ENCODE data around the gene ASCL4. TPM values are rescaled to one million over a fixed set of nuclear protein-coding genes. Genes with fewer than 3 reads are reported as not detected.

Gene ASCL4
- total and polyA plus RNA-seq, 2 of the 13 experiments (the other 11 are each of a cell fraction or from before 2014, with no cell fraction given), result not detected

DNA sequence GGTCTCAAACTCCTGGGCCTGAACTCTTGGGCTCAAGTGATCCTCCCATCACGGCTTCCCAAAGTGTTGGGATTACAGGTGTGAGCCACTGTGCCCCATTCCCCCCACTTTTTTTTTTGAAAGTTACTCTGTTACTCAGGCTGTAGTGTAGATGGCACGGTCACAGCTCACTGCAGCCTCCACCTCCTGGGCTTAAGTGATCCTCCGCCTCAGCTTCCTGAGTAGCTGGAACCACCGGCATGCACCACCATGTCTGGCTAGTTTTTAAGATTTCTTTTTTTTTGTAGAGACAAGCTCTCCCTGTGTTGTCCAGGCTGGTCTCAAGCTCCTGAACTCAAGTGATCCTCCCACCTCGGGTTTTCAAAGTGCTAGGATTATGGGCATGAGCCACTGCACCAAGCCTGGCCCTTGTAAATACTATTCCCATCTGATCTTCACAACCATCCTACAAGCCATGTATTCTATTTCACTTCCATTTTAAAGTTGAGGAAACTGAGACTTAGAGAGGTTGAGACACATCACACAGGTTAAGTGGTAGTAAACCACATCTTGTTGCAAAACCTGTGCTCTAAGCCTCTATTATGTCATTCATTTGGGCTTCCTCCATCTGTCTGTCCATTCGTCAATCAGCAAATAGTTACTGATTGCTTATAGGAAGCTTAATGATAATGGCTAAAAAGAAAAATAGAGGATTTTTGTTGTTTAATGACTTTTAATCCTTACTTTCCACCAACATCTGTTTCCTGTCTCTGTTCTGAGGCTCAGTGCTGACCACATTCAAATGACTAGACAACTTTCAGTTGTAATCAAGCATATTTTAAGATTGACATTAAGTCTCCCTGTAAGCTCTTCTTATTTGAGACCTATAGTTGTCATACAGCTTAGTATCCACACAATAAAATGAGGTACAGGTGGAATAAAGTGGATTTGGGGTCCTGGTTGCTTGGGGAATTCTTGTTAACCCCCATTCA is 9.2 kb downstream of the ASCL4 start:
- DNase-seq (ENCODE audit: low spot score) (no peak), FAIRE-seq (no peak), ATAC-seq (no peak)
- Histone ChIP-seq H4K20me1 (ENCODE audit: insufficient read depth, low read length) (no peaks in the 10 kb centered on the region), H3K4me3 (replicated peaks in 1 of 3; ENCODE audit: insufficient read depth in 1 of 3, low read depth in 2 of 3, low read length in 3 of 3) (no peak overlapping the region), H3K9me3 (ENCODE audit: low read length) (no peaks in the 10 kb centered on the region), H3K27ac (ENCODE audit: extremely low read length, insufficient read depth, low read length) (no peak overlapping the region), H3K4me2 (ENCODE audit: low read depth, low read length) (no peak overlapping the region), H3K9ac (ENCODE audit: insufficient read depth, low read depth, low read length) (no peak overlapping the region), H3K27me3 (ENCODE audit: control insufficient read depth in 1 of 2, insufficient read depth in 2 of 2, low read length in 2 of 2) (no peaks in the 10 kb centered on the region; a peak in 1 of 5 replicates), H3K4me1 (ENCODE audit: insufficient read depth, low read length) (peaks cover 9% of the 10 kb centered on the region), H2AFZ (ENCODE audit: low read length) (no peak overlapping the region), H3K79me2 (ENCODE audit: insufficient read depth, low read length) (no peaks in the 10 kb centered on the region), H3K36me3 (replicated peaks in 1 of 2; ENCODE audit: control insufficient read depth in 1 of 2, insufficient read depth in 2 of 2, low read length in 2 of 2) (no peaks in the 10 kb centered on the region)
- TF ChIP-seq PTBP1 (IDR thresholded peaks at IDR 0.05; ENCODE audit: low read depth, low read length, poor library complexity, severe bottlenecking), result no peak
- TF ChIP-seq PAX8 (CRISPR knock-in tag; IDR thresholded peaks at IDR 0.05; ENCODE audit: borderline replicate concordance), result no peak
- no peak for TF ChIP-seq ZSCAN5A (CRISPR knock-in tag; IDR thresholded peaks at IDR 0.05; ENCODE audit: borderline replicate concordance)
- no peak for TF ChIP-seq GPN1 (CRISPR knock-in tag; IDR thresholded peaks at IDR 0.05; ENCODE audit: borderline replicate concordance)
- TF ChIP-seq, protein P1, sequence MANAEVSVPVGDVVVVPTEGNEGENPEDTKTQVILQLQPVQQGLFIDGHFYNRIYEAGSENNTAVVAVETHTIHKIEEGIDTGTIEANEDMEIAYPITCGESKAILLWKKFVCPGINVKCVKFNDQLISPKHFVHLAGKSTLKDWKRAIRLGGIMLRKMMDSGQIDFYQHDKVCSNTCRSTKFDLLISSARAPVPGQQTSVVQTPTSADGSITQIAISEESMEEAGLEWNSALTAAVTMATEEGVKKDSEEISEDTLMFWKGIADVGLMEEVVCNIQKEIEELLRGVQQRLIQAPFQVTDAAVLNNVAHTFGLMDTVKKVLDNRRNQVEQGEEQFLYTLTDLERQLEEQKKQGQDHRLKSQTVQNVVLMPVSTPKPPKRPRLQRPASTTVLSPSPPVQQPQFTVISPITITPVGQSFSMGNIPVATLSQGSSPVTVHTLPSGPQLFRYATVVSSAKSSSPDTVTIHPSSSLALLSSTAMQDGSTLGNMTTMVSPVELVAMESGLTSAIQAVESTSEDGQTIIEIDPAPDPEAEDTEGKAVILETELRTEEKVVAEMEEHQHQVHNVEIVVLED (CRISPR knock-in tag; IDR thresholded peaks at IDR 0.05; ENCODE audit: borderline replicate concordance), result no peak
- 42% methylated on average over 6 of the region's 6 CpGs for WGBS (ENCODE audit: low lambda C conversion rate)
- BruUV-seq (replicated peaks), result no TSS peak
- in situ Hi-C loops (cut with HindIII; ENCODE audit: extremely low pct_ligation_motif_present, low pct_unique_long_range_greater_than_20kb) (no loop called here), intact Hi-C loops (cut with micrococcal nuclease; ENCODE audit: unreplicated experiment) (no loop called here)
- ChIA-PET CTCF (ENCODE audit: low intra/inter-chr PET ratio, low total read pairs) (no interaction called here), POLR2A (no interaction called here)
